Measurements from ENCODE around the gene EIF5B. TPM values are rescaled to one million over a fixed set of nuclear protein-coding genes. Genes with fewer than 3 reads are reported as not detected.
A peak's percentile ranks its signal among the peaks of the same experiment; 100 is the strongest.

EIF5B gene
- total RNA-seq, 4 donors from 2014 or later, result 25.4 to 30.7 (median 29.0) TPM

GRCh38 chr2:99325384-99325783 lies 11.8 kb upstream of the EIF5B start:
- no peak overlapping the region for H3K4me3 ChIP-seq (ENCODE audit: low read depth, poor library complexity, severe bottlenecking)
- intact Hi-C loops (cut with DNase I; ENCODE audit: low total_unique reads), result no loop called here
- 94 to 95% methylated on average over 5 of the region's 5 CpGs for WGBS, 2 donors
- TF ChIP-seq CTCF (IDR thresholded peaks at IDR 0.05), result no peak
- no peak for TF ChIP-seq POLR2A (IDR thresholded peaks at IDR 0.05)
- DNase-seq (ENCODE audit: low spot score in 2 of 2), result no peak

DNA sequence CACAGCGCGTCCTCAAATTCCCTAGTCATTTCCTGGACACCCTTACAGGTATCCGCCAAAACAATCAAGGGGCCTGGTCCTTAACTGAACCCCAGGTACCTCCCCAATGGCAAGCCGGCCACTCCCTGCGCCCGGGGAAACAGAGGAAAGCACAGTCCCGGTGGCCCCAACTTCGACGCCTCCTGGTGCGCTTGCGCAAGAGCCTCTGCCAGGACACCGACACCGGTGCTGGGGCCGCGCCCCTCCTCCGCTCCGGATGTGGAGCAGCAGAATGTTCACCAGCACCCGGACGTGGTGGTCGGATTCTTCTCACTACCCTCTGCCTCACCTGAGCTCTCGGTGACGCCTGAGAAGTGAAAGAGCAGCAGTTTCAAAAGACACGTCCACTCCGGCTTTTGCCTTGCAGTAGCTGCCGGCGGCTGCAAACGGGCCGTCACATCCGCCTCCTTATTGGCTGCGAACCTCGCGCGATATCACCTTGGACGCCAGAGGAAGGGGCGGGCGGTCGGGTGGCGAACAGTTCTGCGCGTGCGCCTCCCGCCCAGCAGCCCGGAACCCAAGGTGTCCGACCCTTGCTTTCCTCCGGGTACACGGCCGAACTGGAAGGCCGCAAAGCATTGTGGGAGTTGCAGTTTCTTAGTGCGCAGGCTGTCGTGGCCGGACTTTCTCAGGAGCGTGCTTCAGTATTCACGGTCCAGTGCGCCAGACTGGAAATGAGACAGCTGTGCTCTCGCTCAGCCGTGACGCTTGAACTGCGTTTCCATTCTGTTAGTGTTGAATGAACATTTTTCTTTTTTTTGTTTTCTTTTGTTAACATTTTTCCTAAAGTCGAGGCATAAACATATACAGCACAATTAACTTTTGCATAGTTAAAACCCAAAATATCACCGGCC lies 1.0 kb upstream of the EIF5B start, which contains the start of gene TXNDC9:
TSS of gene TXNDC9 (minus strand) at position 423 of the 893 bp plus-strand sequence. CDS start 3,123 bp downstream, outside the sequence.
- intact Hi-C loops (cut with DNase I; ENCODE audit: low total_unique reads), result no loop called here
- DNase-seq (ENCODE audit: low spot score in 2 of 2), result peak; percentile 99
- H3K4me3 ChIP-seq (ENCODE audit: low read depth, poor library complexity, severe bottlenecking), result peak within 1 kb of the TSS; percentile 77
- TF ChIP-seq CTCF (IDR thresholded peaks at IDR 0.05) (no peak), POLR2A (IDR thresholded peaks at IDR 0.05) (no peak)
- 0 to 1% methylated on average over 38 to 48 of the region's 60 CpGs for WGBS, 2 donors

GRCh38 chr2:99336804-99337112 lies 431 bp upstream of the EIF5B start:
- 0 to 1% methylated on average over 8 of the region's 8 CpGs for WGBS, 2 donors
- TF ChIP-seq CTCF (IDR thresholded peaks at IDR 0.05), result no peak
- TF ChIP-seq POLR2A (IDR thresholded peaks at IDR 0.05), result no peak
- DNase-seq (ENCODE audit: low spot score in 2 of 2), result no peak
- H3K4me3 ChIP-seq (ENCODE audit: low read depth, poor library complexity, severe bottlenecking), result peak overlapping the region; percentile 77
- intact Hi-C loops (cut with DNase I; ENCODE audit: low total_unique reads), result no loop called here

GRCh38 chr2:99338029-99338585 lies 918 bp downstream of the EIF5B start:
- TF ChIP-seq POLR2A (IDR thresholded peaks at IDR 0.05) (no peak), CTCF (IDR thresholded peaks at IDR 0.05) (no peak)
- no peak for DNase-seq (ENCODE audit: low spot score in 2 of 2)
- intact Hi-C loops (cut with DNase I; ENCODE audit: low total_unique reads), result no loop called here
- peak overlapping the region; percentile 77 for H3K4me3 ChIP-seq (ENCODE audit: low read depth, poor library complexity, severe bottlenecking)
- 1 to 2% methylated on average over 17 of the region's 17 CpGs for WGBS, 2 donors

GRCh38 chr2:99340669-99341236 lies 3.6 kb downstream of the EIF5B start:
- no peak overlapping the region for H3K4me3 ChIP-seq (ENCODE audit: low read depth, poor library complexity, severe bottlenecking)
- no peak for DNase-seq (ENCODE audit: low spot score in 2 of 2)
- WGBS, 2 donors, result 87 to 88% methylated on average over 8 of the region's 8 CpGs
- intact Hi-C loops (cut with DNase I; ENCODE audit: low total_unique reads), result no loop called here
- TF ChIP-seq POLR2A (IDR thresholded peaks at IDR 0.05) (no peak), CTCF (IDR thresholded peaks at IDR 0.05) (no peak)

Data from lower leg skin (tissue), 4 donors.